ENCODE data around the gene EHBP1L1.

- TF ChIP-seq CTCF (IDR thresholded peaks at IDR 0.05; ENCODE audit: insufficient read depth, low read depth, low read length) (no peak), EZH2 (IDR thresholded peaks at IDR 0.05; ENCODE audit: insufficient read depth, low read length) (no peak)
These were observed 42.9 kb downstream of the EHBP1L1 start for GRCh38 chr11:65618763-65619162.
